Measurements from ENCODE around the gene DHX40.
A peak's percentile ranks its signal among the peaks of the same experiment; 100 is the strongest.
"Not testable (repeated sequence)": the region's sequence is repeated elsewhere in the genome, so short reads cannot be mapped to it uniquely, and the experiment has no call there.

Gene DHX40

GRCh38 chr17:59584168-59584567, 18.8 kb downstream of the DHX40 start:
- peaks cover 14% of the 10 kb centered on the region for H3K36me3 Mint-ChIP-seq (ENCODE audit: insufficient read depth)
- H3K27me3 Mint-ChIP-seq; H3K27ac Mint-ChIP-seq (ENCODE audit: low read depth); DNase-seq (ENCODE audit: low spot score in 2 of 2); H3K4me3 Mint-ChIP-seq; ATAC-seq (replicated peaks; ENCODE audit: extremely low read depth, poor library complexity, severe bottlenecking); H3K9me3 Mint-ChIP-seq; H3K4me1 Mint-ChIP-seq: not testable (repeated sequence)

GRCh38 chr17:59600169-59600568, 34.8 kb downstream of the DHX40 start:
- Mint-ChIP-seq H3K4me3 (no peak overlapping the region), H3K36me3 (ENCODE audit: insufficient read depth) (peaks cover 20% of the 10 kb centered on the region), H3K9me3 (no peaks in the 10 kb centered on the region), H3K27ac (ENCODE audit: low read depth) (no peak overlapping the region), H3K4me1 (peaks cover 5% of the 10 kb centered on the region), H3K27me3 (no peaks in the 10 kb centered on the region)
- no peak for ATAC-seq (replicated peaks; ENCODE audit: extremely low read depth, poor library complexity, severe bottlenecking)
- DNase-seq (ENCODE audit: low spot score in 2 of 2), result no peak

- Mint-ChIP-seq H3K4me1 (peaks cover 5% of the 10 kb centered on the region), H3K4me3 (no peak overlapping the region), H3K27ac (ENCODE audit: low read depth) (no peak overlapping the region), H3K27me3 (no peaks in the 10 kb centered on the region), H3K9me3 (no peaks in the 10 kb centered on the region), H3K36me3 (ENCODE audit: insufficient read depth) (peaks cover 26% of the 10 kb centered on the region)
- DNase-seq (ENCODE audit: low spot score in 2 of 2) (no peak), ATAC-seq (replicated peaks; ENCODE audit: extremely low read depth, poor library complexity, severe bottlenecking) (no peak)
These were observed 35.7 kb downstream of the DHX40 start for GRCh38 chr17:59601130-59601529.

GRCh38 chr17:59607061-59607460, 41.7 kb downstream of the DHX40 start:
- Mint-ChIP-seq H3K9me3 (no peaks in the 10 kb centered on the region), H3K4me1 (no peaks in the 10 kb centered on the region), H3K27me3 (no peaks in the 10 kb centered on the region), H3K4me3 (no peak overlapping the region), H3K36me3 (ENCODE audit: insufficient read depth) (peaks cover 27% of the 10 kb centered on the region), H3K27ac (ENCODE audit: low read depth) (no peak overlapping the region)
- ATAC-seq (replicated peaks; ENCODE audit: extremely low read depth, poor library complexity, severe bottlenecking) (no peak), DNase-seq (ENCODE audit: low spot score in 2 of 2) (no peak)

GRCh38 chr17:59607817-59608403, 42.5 kb downstream of the DHX40 start:
- Mint-ChIP-seq H3K27me3 (no peaks in the 10 kb centered on the region), H3K9me3 (no peaks in the 10 kb centered on the region), H3K36me3 (ENCODE audit: insufficient read depth) (peaks cover 24% of the 10 kb centered on the region), H3K4me3 (no peak overlapping the region), H3K27ac (ENCODE audit: low read depth) (no peak overlapping the region), H3K4me1 (no peaks in the 10 kb centered on the region)
- no peak for ATAC-seq (replicated peaks; ENCODE audit: extremely low read depth, poor library complexity, severe bottlenecking)
- DNase-seq (ENCODE audit: low spot score in 2 of 2), result no peak

GRCh38 chr17:59611503-59611902, 46.1 kb downstream of the DHX40 start:
- DNase-seq (ENCODE audit: low spot score in 2 of 2), result no peak
- Mint-ChIP-seq H3K27me3 (no peaks in the 10 kb centered on the region), H3K36me3 (ENCODE audit: insufficient read depth) (peaks cover 12% of the 10 kb centered on the region), H3K4me3 (no peak overlapping the region), H3K27ac (ENCODE audit: low read depth) (no peak overlapping the region), H3K4me1 (no peaks in the 10 kb centered on the region), H3K9me3 (no peaks in the 10 kb centered on the region)
- no peak for ATAC-seq (replicated peaks; ENCODE audit: extremely low read depth, poor library complexity, severe bottlenecking)

GRCh38 chr17:59616253-59616920, 51.0 kb downstream of the DHX40 start:
- no peak for DNase-seq (ENCODE audit: low spot score in 2 of 2)
- H3K36me3 Mint-ChIP-seq (ENCODE audit: insufficient read depth), result peaks cover 23% of the 10 kb centered on the region
- H3K27ac Mint-ChIP-seq (ENCODE audit: low read depth), result no peak overlapping the region
- no peaks in the 10 kb centered on the region for H3K9me3 Mint-ChIP-seq
- no peak for ATAC-seq (replicated peaks; ENCODE audit: extremely low read depth, poor library complexity, severe bottlenecking)
- H3K27me3 Mint-ChIP-seq, result no peaks in the 10 kb centered on the region
- peaks cover 24% of the 10 kb centered on the region for H3K4me1 Mint-ChIP-seq
- H3K4me3 Mint-ChIP-seq, result no peak overlapping the region

GRCh38 chr17:59617156-59617732, 51.8 kb downstream of the DHX40 start:
- Mint-ChIP-seq H3K4me1 (peaks cover 29% of the 10 kb centered on the region), H3K9me3 (no peaks in the 10 kb centered on the region), H3K4me3 (no peak overlapping the region), H3K27me3 (no peaks in the 10 kb centered on the region), H3K36me3 (ENCODE audit: insufficient read depth) (peaks cover 23% of the 10 kb centered on the region), H3K27ac (ENCODE audit: low read depth) (peak overlapping the region; percentile 97)
- ATAC-seq (replicated peaks; ENCODE audit: extremely low read depth, poor library complexity, severe bottlenecking) (no peak), DNase-seq (ENCODE audit: low spot score in 2 of 2) (no peak)

- no peaks in the 10 kb centered on the region for H3K27me3 Mint-ChIP-seq
- peaks cover 23% of the 10 kb centered on the region for H3K36me3 Mint-ChIP-seq (ENCODE audit: insufficient read depth)
- no peaks in the 10 kb centered on the region for H3K9me3 Mint-ChIP-seq
- ATAC-seq (replicated peaks; ENCODE audit: extremely low read depth, poor library complexity, severe bottlenecking) (no peak), DNase-seq (ENCODE audit: low spot score in 2 of 2) (no peak)
- peak overlapping the region; percentile 97 for H3K27ac Mint-ChIP-seq (ENCODE audit: low read depth)
- H3K4me3 Mint-ChIP-seq, result peak overlapping the region; percentile 90
- H3K4me1 Mint-ChIP-seq, result peaks cover 43% of the 10 kb centered on the region
These were observed 53.6 kb downstream of the DHX40 start for GRCh38 chr17:59619035-59619297.

GRCh38 chr17:59619298-59620063, 54.1 kb downstream of the DHX40 start, which contains the start of gene CLTC:
TSS of gene CLTC (plus strand) at chr17:59619895. CDS start at chr17:59620132, 237 bp downstream.
- H3K36me3 Mint-ChIP-seq (ENCODE audit: insufficient read depth), result peaks cover 25% of the 10 kb centered on the region
- peak within 1 kb of the TSS; percentile 97 for H3K27ac Mint-ChIP-seq (ENCODE audit: low read depth)
- H3K4me1 Mint-ChIP-seq, result peaks cover 46% of the 10 kb centered on the region
- peak; percentile 90 for DNase-seq (ENCODE audit: low spot score in 2 of 2)
- ATAC-seq (replicated peaks; ENCODE audit: extremely low read depth, poor library complexity, severe bottlenecking), result peak; percentile 90
- no peaks in the 10 kb centered on the region for H3K9me3 Mint-ChIP-seq
- no peaks in the 10 kb centered on the region for H3K27me3 Mint-ChIP-seq
- peak within 1 kb of the TSS; percentile 90 for H3K4me3 Mint-ChIP-seq

GRCh38 chr17:59620064-59620359, 54.6 kb downstream of the DHX40 start:
- ATAC-seq (replicated peaks; ENCODE audit: extremely low read depth, poor library complexity, severe bottlenecking) (no peak), DNase-seq (ENCODE audit: low spot score in 2 of 2) (no peak)
- Mint-ChIP-seq H3K36me3 (ENCODE audit: insufficient read depth) (peaks cover 25% of the 10 kb centered on the region), H3K4me1 (peaks cover 46% of the 10 kb centered on the region), H3K4me3 (peak overlapping the region; percentile 90), H3K27ac (ENCODE audit: low read depth) (peak overlapping the region; percentile 97), H3K9me3 (no peaks in the 10 kb centered on the region), H3K27me3 (no peaks in the 10 kb centered on the region)

GRCh38 chr17:59620518-59621259, 55.3 kb downstream of the DHX40 start:
- Mint-ChIP-seq H3K27ac (ENCODE audit: low read depth) (peak overlapping the region; percentile 97), H3K27me3 (no peaks in the 10 kb centered on the region), H3K4me1 (peaks cover 51% of the 10 kb centered on the region), H3K9me3 (no peaks in the 10 kb centered on the region), H3K36me3 (ENCODE audit: insufficient read depth) (peaks cover 27% of the 10 kb centered on the region), H3K4me3 (peak overlapping the region; percentile 90)
- DNase-seq (ENCODE audit: low spot score in 2 of 2), result peak; percentile 9 to 18
- ATAC-seq (replicated peaks; ENCODE audit: extremely low read depth, poor library complexity, severe bottlenecking), result no peak

All from central memory CD8-positive, alpha-beta T cell (primary cell).